ENCODE results near the gene RNF223.

Gene RNF223

GRCh38 chr1:1043411-1043810 lies 30.7 kb downstream of the RNF223 start:
- H3K4me3 ChIP-seq (ENCODE audit: low read length) = no peak overlapping the region
- no peak for TF ChIP-seq CTCF (conservative IDR thresholded peaks at IDR 0.05; ENCODE audit: low read length)
- no peak for DNase-seq (ENCODE audit: low read depth)

DNA sequence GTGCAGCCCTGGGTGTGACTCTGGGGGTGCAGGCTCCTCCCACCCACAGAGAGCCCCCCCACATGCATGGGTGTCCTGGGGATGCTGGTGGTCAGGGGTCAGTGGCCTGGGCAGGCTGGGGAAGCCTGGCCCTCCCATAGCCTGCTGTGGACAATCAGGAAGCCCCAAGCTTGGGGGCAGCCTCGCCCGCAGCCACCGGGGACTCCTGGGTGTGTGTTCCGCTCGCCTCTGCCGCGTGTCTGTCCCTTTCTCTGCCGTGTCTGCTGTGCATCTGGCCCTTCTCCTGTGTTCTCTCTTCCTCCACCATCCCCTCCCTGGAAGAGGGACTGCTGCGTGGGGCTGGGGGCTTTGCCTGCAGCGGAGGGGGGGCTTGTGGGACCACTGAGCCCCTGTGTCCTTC lies 31.3 kb downstream of the RNF223 start:
- no peak overlapping the region for H3K4me3 ChIP-seq (ENCODE audit: low read length)
- no peak for TF ChIP-seq CTCF (conservative IDR thresholded peaks at IDR 0.05; ENCODE audit: low read length)
- no peak for DNase-seq (ENCODE audit: low read depth)

DNA sequence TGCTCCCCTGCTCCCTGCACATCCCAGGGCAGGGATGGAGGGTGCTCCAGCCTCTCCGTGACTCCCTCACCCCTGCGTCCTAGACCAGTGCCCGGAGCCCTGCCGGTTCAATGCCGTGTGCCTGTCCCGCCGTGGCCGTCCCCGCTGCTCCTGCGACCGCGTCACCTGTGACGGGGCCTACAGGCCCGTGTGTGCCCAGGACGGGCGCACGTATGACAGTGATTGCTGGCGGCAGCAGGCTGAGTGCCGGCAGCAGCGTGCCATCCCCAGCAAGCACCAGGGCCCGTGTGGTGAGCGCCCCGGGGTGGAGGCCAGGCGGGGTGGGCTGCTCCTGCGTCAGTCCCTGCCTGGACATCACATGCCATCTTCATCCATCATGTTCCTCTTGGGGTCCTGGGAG lies 32.2 kb downstream of the RNF223 start:
- TF ChIP-seq CTCF (conservative IDR thresholded peaks at IDR 0.05; ENCODE audit: low read length) = no peak
- no peak for DNase-seq (ENCODE audit: low read depth)
- H3K4me3 ChIP-seq (ENCODE audit: low read length) = no peak overlapping the region

DNA sequence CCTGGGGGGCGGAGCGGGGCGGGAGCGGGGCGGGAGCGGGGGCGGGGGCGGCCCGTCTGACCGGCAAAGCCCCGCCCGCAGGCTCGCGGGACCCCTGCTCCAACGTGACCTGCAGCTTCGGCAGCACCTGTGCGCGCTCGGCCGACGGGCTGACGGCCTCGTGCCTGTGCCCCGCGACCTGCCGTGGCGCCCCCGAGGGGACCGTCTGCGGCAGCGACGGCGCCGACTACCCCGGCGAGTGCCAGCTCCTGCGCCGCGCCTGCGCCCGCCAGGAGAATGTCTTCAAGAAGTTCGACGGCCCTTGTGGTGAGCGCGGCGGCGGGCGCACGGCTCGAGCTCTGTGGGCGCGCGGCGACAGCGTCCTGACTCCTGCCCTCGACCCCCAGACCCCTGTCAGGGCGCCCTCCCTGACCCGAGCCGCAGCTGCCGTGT lies 33.0 kb downstream of the RNF223 start:
- TF ChIP-seq CTCF (conservative IDR thresholded peaks at IDR 0.05; ENCODE audit: low read length) = no peak
- DNase-seq (ENCODE audit: low read depth) = no peak
- no peak overlapping the region for H3K4me3 ChIP-seq (ENCODE audit: low read length)

DNA sequence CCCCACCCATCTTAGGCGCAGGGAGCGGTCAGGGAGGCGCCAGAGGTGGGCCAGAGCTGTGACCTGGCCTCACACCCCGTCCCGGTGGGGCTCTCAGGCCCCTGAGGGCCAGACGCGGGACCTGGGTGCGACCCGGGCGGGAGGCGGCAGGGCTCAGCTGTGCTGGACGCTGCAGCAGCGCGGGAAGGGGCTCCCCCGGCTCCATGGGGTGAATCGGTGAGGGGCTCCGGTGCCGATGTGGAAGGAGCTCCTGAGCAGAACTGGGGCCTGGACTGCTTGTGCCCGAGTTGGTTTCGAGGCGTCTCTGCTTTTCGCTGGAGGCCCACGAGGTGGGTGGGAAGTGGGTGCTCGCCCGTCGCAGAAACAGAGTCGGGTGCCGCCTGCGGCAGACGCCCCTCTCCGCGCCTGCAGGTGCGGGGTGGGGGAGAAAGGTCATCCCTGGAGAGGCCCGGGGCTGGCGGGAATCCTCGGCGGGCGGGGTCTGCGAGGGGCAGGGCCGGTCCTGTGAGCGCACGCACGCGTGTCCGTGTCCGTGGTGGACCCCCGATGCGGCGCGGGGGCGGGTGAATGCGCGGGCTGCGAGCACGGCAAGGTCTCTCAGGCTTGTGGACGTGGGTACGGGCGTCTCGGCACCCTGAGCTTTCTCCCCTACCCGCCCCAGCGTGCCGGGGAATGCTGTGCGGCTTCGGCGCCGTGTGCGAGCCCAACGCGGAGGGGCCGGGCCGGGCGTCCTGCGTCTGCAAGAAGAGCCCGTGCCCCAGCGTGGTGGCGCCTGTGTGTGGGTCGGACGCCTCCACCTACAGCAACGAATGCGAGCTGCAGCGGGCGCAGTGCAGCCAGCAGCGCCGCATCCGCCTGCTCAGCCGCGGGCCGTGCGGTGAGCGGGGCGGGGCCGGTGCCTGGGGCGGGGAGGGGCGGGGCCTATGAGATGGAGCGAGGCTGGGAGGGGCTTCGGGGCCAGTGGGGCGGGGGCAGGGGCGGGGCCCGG lies 33.8 kb downstream of the RNF223 start:
- no peak; the same call in 1 of the 2 replicates for TF ChIP-seq CTCF (conservative IDR thresholded peaks at IDR 0.05; ENCODE audit: low read length)
- DNase-seq (ENCODE audit: low read depth) = peak; percentile 80
- peak overlapping the region; percentile 46 for H3K4me3 ChIP-seq (ENCODE audit: low read length)

DNA sequence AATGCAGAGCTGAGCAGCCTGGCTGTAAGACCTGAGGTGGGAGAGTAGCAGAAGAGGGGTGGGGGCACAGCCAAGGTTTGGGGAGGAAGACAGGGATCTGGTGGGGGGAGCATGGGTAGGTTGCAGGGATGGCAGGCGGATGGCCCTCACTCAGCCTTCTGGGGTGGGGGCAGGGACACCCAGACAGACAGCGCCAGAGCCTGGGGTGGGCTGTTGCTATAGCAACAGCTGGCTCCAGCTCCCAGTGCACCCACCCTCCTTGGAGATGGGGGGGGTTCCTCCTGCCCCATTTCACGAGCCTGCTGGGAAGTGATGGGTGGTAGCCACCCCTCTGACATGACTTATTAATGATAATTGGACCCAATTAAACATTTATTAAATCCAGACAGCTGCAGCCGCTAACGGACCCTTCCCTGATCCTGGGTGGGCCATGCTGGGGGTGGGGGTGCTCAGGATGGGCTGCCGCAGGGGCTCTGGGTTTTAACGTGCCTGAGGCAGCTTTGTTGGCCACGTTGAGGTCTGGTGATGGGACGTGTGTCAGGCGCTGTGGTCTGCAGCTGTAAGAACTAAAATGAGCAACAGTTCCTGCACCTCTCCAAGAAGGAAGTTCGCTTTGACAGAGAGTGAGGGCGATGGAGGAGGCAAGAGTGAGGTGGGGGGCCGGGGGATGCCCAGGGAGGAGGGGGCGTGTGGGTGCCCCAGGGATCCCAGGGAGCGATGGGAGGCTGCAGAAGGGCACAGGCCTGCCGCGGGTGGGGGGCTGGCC lies 34.8 kb downstream of the RNF223 start:
- TF ChIP-seq CTCF (conservative IDR thresholded peaks at IDR 0.05; ENCODE audit: low read length) = no peak
- no peak for DNase-seq (ENCODE audit: low read depth)
- no peak overlapping the region for H3K4me3 ChIP-seq (ENCODE audit: low read length)
